GM21786 (cell line): Measurements from ENCODE around the gene EMP1.
"Not testable (repeated sequence)": the region's sequence is repeated elsewhere in the genome, so short reads cannot be mapped to it uniquely, and the experiment has no call there.

Experiments used
- ATAC-seq: cut with Tn5 transposase; IDR thresholded peaks from one replicate; pipeline ENCODE4 v1.9.1; 2021; ENCODE audit not compliant: unreplicated experiment

The EMP1 gene

DNA sequence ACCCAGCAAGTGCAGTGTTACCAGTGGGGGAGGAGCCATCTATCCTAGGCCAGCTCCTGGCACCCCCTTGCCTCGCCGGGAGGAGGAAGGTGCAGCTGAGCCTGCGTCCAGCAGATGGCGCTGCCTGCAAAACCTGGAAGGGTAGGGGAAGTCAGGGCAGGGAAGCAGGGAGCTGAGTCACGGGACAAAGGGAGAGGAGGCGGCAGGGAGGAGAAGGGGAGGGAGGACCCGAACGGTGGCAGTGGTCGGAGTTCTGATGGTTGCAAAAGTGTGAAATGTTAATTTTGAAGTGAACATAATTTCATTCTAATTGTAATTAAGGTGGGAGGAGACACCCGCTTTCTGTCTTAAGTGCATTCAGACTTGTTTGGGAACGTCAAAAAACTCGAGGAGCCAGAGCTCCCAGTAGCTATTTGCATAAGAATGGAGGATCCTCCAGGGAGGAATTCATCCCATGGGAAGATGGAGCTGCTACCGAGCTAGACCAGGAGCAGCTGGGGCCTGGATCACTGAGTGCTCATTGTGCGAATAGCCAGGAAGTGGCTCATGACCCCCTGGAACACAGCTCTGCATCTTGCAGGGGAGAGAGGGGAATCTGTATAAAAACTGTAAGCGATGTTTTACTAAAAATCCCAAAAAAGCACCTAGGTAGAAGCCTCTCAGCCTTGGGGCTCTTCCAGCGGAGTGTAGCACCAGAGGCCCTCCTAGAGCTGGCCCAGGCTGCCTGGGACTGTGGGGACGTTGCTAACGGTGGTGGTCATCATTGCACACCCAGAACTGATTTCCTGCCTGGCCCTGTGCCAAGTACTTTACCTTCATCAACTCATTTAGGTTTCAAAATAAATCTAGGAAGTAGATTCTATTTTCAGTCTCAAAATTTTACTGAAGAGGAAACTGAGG, 59.5 kb downstream of the EMP1 start:
- ATAC-seq, result peak; percentile 98

DNA sequence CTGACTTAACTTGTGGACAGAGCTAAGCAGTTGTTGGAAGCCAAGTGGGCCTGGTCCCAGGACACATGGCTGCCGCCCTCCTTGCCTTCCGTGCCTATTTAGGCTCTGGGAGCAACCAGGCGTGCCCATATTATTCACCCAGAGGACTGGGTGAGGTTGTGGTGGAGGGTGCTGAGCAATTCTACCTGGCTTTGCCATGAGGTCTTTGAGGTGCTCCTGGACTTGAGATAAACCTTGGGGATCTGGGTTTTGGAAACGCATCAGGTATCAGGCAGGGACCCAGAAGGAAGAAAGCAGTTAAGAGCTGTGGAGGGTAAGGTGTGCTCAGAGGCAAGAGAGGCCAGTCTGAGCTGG, 60.1 kb downstream of the EMP1 start:
- no peak for ATAC-seq

DNA sequence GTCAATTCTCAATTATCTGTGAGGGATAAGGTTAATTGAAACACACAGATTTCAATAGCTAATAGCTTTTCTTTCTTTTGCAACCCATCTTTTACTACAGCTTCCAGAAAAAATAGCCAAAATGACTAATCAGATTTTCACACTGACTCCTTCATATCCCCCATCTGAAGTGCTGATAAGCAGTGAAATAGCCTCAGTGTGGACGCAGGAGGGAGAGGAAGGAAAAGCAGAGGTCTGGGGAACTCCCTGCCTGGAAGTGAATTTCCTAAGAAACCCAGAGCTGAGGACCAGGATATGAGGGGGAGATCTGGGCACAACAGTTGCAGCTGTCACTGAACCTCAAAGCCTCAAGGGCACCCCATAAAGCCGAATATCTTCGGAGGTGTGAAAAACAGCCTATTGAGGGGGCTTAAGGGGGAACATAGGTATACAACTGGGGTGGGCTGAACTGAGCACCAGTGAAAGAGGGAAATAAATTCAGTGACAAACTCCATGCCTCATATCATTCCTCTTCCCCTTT, 60.9 kb downstream of the EMP1 start:
- no peak for ATAC-seq

DNA sequence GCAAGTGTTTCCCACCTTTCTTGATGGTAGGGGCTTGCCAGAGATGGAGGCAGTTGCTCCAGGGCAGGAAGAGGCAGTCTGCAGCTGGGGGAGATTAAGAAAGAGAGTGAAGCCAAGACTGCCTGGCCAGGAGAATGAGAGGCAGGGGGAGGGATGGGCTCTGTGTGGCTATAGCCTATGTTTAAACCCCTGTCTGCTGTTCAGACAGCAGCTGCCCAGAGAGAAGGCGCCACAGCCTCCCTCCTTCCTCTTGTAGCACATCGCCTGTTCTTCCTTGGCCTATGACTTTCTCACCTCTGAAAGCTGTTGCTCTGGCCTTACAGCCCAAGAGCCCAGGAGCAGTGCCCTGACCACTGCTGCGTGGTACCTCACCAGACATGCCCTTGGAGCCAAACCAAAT, 61.7 kb downstream of the EMP1 start:
- ATAC-seq, result no peak

DNA sequence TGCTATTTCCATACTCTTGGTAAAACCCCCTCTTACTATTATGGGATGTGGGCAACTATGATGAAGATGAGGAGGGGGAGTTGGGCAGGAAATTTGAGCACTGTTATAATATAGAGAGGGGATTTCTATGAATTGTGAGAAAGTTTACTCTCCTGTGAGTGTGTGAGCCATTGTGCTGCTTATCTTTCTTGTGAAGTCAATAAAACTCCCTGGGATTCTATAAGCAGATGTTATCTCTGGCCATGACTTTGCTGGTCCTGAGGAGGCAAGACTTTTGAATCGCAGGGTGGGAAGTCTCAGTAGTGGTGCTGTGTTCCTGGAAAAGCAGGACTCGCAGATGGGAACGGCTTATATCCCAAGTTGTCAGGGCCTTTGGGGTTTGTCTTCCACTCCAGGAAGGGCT, 62.2 kb downstream of the EMP1 start:
- ATAC-seq, result no peak

DNA sequence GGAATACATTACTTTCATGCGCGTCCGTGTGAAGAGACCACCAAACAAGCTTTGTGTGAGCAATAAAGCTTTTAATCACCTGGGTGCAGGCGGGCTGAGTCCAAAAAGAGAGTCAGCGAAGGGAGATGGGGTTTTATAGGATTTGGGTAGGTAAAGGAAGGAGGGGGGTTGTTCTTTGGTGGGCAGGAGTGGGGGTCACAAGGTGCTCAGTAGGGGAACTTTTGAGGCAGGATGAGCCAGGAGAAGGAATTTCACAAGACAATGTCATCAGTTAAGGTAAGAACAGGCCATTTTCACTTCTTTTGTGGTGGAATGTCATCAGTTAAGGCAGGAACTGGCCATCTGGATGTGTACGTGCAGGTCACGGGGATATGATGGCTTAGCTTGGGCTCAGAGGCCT, 63.1 kb downstream of the EMP1 start:
- ATAC-seq, result not testable (repeated sequence)

DNA sequence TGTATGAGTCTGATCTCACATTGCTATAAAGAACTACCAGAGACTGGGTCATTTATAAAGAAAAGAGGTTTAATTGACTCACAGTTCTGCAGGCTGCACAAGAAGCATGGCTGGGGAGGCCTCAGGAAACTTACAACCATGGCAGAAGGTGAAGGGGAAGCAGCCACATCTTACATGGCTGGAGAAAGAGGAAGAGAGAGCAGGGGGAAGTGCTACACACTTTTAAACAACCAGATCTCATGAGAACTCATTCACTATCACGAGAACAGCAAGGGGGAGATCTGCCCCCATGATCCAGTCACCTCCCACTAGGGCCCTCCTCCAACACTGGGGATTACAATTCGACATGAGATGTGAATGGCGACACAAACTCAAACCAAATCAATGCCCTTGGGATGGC, 71.3 kb downstream of the EMP1 start:
- ATAC-seq, result not testable (repeated sequence)

DNA sequence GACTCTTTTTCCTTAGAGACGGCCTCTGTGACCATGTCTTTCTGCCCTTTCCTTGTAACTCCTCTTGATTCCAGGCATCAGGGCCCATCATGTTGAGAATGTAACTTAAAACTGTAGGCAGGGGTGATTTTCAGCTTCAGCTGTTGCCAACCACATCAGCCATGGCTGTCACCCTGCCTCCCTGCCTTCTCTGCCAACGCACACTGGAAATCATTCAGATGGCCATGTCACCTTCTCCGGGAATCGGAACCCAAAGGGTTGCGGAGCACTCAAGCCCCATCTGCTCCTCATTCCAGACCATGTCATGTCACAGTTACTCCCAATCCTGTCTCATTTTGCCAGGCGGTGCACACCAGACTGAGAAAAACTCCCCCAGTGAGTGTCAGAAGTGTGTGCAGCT, 72.1 kb downstream of the EMP1 start:
- no peak for ATAC-seq
